Measurements from ENCODE around the gene KIF1B. TPM values are rescaled to one million over a fixed set of nuclear protein-coding genes. Genes with fewer than 3 reads are reported as not detected.

KIF1B gene
- total RNA-seq, 1 donor from 2014 or later: 78.4 TPM

DNA sequence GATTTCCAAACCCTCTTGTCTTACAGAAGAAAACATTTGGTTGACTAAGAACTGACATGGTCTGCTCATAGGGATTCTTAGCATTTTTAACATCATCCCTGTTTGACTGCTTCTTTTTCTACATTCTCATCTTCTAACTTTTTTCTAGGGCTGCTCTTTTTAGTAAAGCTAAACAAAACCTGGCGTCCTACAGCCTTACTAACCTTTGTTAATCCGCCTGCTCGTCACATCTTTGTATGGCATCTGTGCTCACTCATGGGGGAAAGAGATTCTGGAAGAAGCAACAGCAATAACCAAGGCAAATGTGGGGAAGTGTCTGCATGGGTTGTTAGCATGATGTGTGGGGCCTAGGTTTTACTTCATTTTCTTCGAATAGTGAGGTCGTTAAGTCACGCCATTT lies 92.0 kb downstream of the KIF1B start:
- Histone ChIP-seq H3K4me3 (no peak overlapping the region), H3K36me3 (peaks cover 52% of the 10 kb centered on the region), H3K4me1 (peaks cover 56% of the 10 kb centered on the region), H3K27me3 (ENCODE audit: low read depth) (no peaks in the 10 kb centered on the region), H3K9me3 (replicated peaks) (no peaks in the 10 kb centered on the region), H3K27ac (replicated peaks) (no peak overlapping the region)
- DNase-seq: no peak
- intact Hi-C loops (cut with micrococcal nuclease): no loop called here
- TF ChIP-seq, protein P1, sequence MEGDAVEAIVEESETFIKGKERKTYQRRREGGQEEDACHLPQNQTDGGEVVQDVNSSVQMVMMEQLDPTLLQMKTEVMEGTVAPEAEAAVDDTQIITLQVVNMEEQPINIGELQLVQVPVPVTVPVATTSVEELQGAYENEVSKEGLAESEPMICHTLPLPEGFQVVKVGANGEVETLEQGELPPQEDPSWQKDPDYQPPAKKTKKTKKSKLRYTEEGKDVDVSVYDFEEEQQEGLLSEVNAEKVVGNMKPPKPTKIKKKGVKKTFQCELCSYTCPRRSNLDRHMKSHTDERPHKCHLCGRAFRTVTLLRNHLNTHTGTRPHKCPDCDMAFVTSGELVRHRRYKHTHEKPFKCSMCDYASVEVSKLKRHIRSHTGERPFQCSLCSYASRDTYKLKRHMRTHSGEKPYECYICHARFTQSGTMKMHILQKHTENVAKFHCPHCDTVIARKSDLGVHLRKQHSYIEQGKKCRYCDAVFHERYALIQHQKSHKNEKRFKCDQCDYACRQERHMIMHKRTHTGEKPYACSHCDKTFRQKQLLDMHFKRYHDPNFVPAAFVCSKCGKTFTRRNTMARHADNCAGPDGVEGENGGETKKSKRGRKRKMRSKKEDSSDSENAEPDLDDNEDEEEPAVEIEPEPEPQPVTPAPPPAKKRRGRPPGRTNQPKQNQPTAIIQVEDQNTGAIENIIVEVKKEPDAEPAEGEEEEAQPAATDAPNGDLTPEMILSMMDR (IDR thresholded peaks at IDR 0.05; ENCODE audit: borderline replicate concordance): no peak

DNA sequence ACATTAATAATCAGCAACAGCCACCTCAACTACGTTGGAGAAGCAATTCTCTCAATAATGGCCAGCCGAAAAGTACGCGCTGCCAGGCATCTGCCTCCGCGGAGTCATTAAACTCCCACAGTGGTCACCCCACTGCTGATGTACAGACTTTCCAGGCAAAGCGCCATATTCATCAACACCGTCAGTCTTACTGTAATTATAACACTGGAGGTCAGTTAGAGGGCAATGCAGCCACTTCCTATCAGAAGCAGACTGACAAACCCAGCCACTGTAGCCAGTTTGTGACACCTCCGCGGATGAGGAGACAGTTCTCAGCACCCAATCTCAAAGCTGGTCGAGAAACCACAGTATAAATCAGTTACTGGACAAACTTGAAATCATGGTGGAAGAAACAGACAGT lies 93.9 kb downstream of the KIF1B start:
- TF ChIP-seq, protein P1 (IDR thresholded peaks at IDR 0.05; ENCODE audit: borderline replicate concordance): no peak
- intact Hi-C loops (cut with micrococcal nuclease): no loop called here
- H3K4me3 ChIP-seq: no peak overlapping the region
- peaks cover 39% of the 10 kb centered on the region for H3K36me3 ChIP-seq
- H3K27ac ChIP-seq (replicated peaks): peak overlapping the region; percentile 53
- DNase-seq: no peak
- H3K27me3 ChIP-seq (ENCODE audit: low read depth): no peaks in the 10 kb centered on the region
- no peaks in the 10 kb centered on the region for H3K9me3 ChIP-seq (replicated peaks)
- peaks cover 57% of the 10 kb centered on the region for H3K4me1 ChIP-seq

DNA sequence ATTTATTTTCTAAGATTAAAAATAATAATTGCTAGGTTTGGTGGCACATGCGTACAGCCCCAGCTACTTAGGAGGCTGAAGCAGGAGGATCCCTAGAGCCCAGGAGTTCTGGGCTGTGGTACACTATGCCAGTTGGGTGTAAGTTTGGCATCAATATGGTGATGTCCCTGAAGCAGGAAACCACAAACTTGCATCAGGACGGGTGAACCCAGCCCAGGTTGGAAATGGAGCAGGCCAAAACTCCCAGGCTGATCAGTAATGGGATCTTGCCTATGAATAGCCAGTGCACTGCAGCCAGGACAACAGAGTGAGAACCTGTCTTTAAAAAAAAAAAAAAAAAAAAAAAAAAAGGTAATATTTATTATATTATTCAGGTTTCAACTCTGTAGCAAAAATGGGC lies 96.1 kb downstream of the KIF1B start:
- TF ChIP-seq, protein P1 (IDR thresholded peaks at IDR 0.05; ENCODE audit: borderline replicate concordance): no peak
- H3K4me3 ChIP-seq: no peak overlapping the region
- no peaks in the 10 kb centered on the region for H3K27me3 ChIP-seq (ENCODE audit: low read depth)
- no peaks in the 10 kb centered on the region for H3K9me3 ChIP-seq (replicated peaks)
- DNase-seq: no peak
- H3K4me1 ChIP-seq: peaks cover 60% of the 10 kb centered on the region
- H3K36me3 ChIP-seq: peaks cover 39% of the 10 kb centered on the region
- H3K27ac ChIP-seq (replicated peaks): no peak overlapping the region
- intact Hi-C loops (cut with micrococcal nuclease): no loop called here

DNA sequence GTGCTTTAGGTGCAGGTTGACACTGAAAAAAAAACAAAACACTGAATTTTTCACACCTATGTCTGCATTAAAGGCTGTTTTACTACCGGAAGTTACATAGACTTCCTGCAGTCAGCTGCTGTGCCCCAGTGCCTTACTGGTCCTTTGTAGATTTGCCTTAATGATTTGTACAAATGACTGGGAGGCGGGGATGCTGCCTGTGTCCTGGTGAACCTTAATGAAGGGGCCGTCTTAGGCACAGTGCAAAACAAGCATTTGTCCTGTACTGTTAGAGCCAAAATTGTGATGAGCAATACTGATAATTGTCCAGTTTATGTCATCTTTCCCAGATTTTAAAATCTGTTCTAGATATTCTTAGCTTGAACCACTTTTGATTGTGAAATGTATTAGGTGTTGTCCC lies 97.6 kb downstream of the KIF1B start:
- Histone ChIP-seq H3K4me1 (peaks cover 56% of the 10 kb centered on the region), H3K4me3 (no peak overlapping the region), H3K36me3 (peaks cover 32% of the 10 kb centered on the region), H3K9me3 (replicated peaks) (no peaks in the 10 kb centered on the region), H3K27me3 (ENCODE audit: low read depth) (no peaks in the 10 kb centered on the region), H3K27ac (replicated peaks) (peak overlapping the region; percentile 51)
- DNase-seq: no peak
- intact Hi-C loops (cut with micrococcal nuclease): no loop called here
- TF ChIP-seq, protein P1 (IDR thresholded peaks at IDR 0.05; ENCODE audit: borderline replicate concordance): no peak

DNA sequence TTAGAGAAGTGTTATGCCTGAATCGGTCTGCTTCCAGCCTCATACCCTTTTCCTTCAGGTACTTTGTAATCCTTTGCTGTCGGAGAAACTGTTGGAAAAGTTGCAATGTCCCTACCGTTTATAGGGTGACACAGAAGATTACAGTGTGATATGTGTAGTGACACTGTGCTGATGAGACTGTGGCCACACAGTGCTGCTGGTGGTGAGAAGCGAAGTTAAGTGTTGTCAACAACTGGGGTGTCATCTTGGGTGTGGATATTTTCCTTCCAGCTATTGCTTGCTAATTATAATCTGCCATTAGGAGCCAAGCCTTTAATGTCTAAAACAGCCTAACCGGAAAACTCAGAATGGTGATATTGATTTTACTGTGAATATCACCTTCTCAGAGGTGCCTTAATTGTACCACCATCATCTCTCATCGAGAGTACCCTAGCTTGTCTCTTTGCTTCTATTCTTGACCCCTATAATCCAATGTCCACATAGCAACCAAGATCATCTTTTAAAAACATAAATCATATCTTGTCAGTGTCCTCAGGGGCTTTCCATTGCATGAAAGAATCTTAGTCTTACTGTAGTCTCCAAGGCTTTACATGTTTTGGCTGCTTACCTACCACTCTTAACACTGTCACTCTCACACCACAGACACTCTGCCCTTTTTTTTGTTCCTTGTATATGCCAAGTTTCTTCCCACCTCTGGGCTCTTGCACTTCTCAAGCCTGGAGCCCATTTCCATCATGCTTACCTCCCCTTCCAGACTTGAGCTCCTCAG lies 99.1 kb downstream of the KIF1B start:
- no peaks in the 10 kb centered on the region for H3K27me3 ChIP-seq (ENCODE audit: low read depth)
- H3K4me1 ChIP-seq: peaks cover 51% of the 10 kb centered on the region
- peaks cover 17% of the 10 kb centered on the region for H3K36me3 ChIP-seq
- intact Hi-C loops (cut with micrococcal nuclease): no loop called here
- H3K27ac ChIP-seq (replicated peaks): peak overlapping the region; percentile 51
- no peak for DNase-seq
- TF ChIP-seq, protein P1 (IDR thresholded peaks at IDR 0.05; ENCODE audit: borderline replicate concordance): no peak
- H3K4me3 ChIP-seq: no peak overlapping the region
- H3K9me3 ChIP-seq (replicated peaks): no peaks in the 10 kb centered on the region
